Activated B cell treated with CpG ODN at 0.5 μM for 24 hours (primary cell): ENCODE data around the gene MED15. TPM values are rescaled to one million over a fixed set of nuclear protein-coding genes. Genes with fewer than 3 reads are reported as not detected.

Experiments
- ATAC-seq: fragments of 200-7000 bp; cut with Tn5 transposase; one replicate; pipeline ENCODE4 v1.10.0; 2021; ENCODE audit warnings: low read depth, mild to moderate bottlenecking, moderate library complexity
- CTCF ChIA-PET: fragments of 350-600 bp; sonication (Branson Sonifier 250); formaldehyde crosslinking; loops from one replicate; lab custom pipeline; 2021; ENCODE audit warnings: antibody characterized with exemption; lab: Charles Lee
- POLR2A ChIA-PET: fragments of 350-600 bp; sonication (Branson Sonifier 250); formaldehyde crosslinking; loops from one replicate; lab custom pipeline; 2021; ENCODE audit warnings: antibody characterized with exemption; lab: Charles Lee
- DNase-seq: peaks from one replicate; pipeline ENCODE4 v3.0.0; 2022
- H3K27ac Mint-ChIP-seq: one replicate; pipeline ENCODE4 v1.8.0; 2020; ENCODE audit warnings: mixed read lengths
- H3K27me3 Mint-ChIP-seq: one replicate; pipeline ENCODE4 v1.8.0; 2021; ENCODE audit warnings: mixed read lengths
- H3K36me3 Mint-ChIP-seq: one replicate; pipeline ENCODE4 v1.8.0; 2021; ENCODE audit warnings: low read depth, mixed read lengths
- H3K4me1 Mint-ChIP-seq: one replicate; pipeline ENCODE4 v1.8.0; 2021; ENCODE audit warnings: mixed read lengths
- H3K4me3 Mint-ChIP-seq: one replicate; pipeline ENCODE4 v1.8.0; 2020; ENCODE audit warnings: mild to moderate bottlenecking, mixed read lengths
- H3K9me3 Mint-ChIP-seq: one replicate; pipeline ENCODE4 v1.8.0; 2020; ENCODE audit warnings: mixed read lengths
- intact Hi-C: fragments of 100-400 bp; cut with micrococcal nuclease; formaldehyde crosslinking; loops from one replicate; pipeline ENCODE4 v1.15.1; 2024
- total RNA-seq: library from RNA; stranded (reverse); gene quantifications from 2 replicates; pipeline ENCODE4 v1.2.3, GENCODE V29; 2022
- TF ChIP-seq, protein P1 (sequence below): fragments of 200-600 bp; IDR thresholded peaks from one replicate; pipeline ENCODE4 v1.8.0; 2022; ENCODE audit warnings: antibody characterized with exemption, mild to moderate bottlenecking

MED15 gene
- total RNA-seq, 1 donor from 2014 or later, result 127 TPM

GRCh38 chr22:20580611-20581502 lies 73.4 kb downstream of the MED15 start:
- POLR2A ChIA-PET, result no interaction called here
- Mint-ChIP-seq H3K4me3 (no peak overlapping the region), H3K9me3 (no peaks in the 10 kb centered on the region), H3K27me3 (no peaks in the 10 kb centered on the region), H3K27ac (no peak overlapping the region), H3K36me3 (peaks cover 80% of the 10 kb centered on the region), H3K4me1 (no peaks in the 10 kb centered on the region)
- ATAC-seq (no peak), DNase-seq (no peak)
- CTCF ChIA-PET, result no interaction called here
- TF ChIP-seq, protein P1, sequence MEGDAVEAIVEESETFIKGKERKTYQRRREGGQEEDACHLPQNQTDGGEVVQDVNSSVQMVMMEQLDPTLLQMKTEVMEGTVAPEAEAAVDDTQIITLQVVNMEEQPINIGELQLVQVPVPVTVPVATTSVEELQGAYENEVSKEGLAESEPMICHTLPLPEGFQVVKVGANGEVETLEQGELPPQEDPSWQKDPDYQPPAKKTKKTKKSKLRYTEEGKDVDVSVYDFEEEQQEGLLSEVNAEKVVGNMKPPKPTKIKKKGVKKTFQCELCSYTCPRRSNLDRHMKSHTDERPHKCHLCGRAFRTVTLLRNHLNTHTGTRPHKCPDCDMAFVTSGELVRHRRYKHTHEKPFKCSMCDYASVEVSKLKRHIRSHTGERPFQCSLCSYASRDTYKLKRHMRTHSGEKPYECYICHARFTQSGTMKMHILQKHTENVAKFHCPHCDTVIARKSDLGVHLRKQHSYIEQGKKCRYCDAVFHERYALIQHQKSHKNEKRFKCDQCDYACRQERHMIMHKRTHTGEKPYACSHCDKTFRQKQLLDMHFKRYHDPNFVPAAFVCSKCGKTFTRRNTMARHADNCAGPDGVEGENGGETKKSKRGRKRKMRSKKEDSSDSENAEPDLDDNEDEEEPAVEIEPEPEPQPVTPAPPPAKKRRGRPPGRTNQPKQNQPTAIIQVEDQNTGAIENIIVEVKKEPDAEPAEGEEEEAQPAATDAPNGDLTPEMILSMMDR, result no peak
- intact Hi-C loops, result no loop called here

DNA sequence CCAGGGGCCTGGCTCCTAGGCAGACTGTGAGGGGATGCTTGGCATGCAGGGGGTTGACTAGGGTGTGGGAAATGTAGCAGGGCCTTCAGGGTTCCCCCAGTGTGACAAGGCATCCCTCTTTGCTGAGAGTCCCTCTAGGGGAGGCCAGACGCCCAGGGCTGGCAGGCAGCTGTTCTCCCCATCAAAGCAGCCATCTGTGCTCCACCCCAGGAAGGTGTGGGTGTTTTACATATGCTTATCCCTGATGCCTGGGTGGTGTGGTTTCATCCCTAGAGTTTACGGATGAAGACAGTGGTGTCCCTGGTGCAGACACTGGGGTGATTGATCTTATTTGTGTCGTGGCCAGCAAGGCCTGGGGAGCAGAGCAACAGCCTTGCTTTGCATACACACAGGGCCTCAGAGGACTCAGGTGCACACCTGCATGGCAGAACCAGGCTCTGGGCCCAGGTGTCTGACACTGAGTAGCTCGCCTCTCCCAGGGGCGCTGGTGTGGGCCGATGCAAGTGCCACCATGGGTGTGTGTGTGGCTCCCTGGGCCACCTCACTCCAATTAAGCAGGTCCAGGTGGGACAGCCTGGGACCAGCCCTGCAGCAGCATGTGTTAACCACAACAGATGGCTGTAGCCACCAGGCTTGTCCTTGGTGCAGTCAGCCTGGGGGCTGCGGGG lies 74.2 kb downstream of the MED15 start:
- intact Hi-C loops, result no loop called here
- DNase-seq, result no peak
- POLR2A ChIA-PET, result no interaction called here
- ATAC-seq, result no peak
- H3K36me3 Mint-ChIP-seq, result peaks cover 82% of the 10 kb centered on the region
- no peaks in the 10 kb centered on the region for H3K4me1 Mint-ChIP-seq
- TF ChIP-seq, protein P1, result no peak
- no peaks in the 10 kb centered on the region for H3K9me3 Mint-ChIP-seq
- CTCF ChIA-PET, result no interaction called here
- H3K27ac Mint-ChIP-seq, result no peak overlapping the region
- H3K4me3 Mint-ChIP-seq, result no peak overlapping the region
- no peaks in the 10 kb centered on the region for H3K27me3 Mint-ChIP-seq

GRCh38 chr22:20582171-20582511 lies 74.7 kb downstream of the MED15 start:
- no peaks in the 10 kb centered on the region for H3K27me3 Mint-ChIP-seq
- ATAC-seq (no peak), DNase-seq (no peak)
- no peaks in the 10 kb centered on the region for H3K4me1 Mint-ChIP-seq
- TF ChIP-seq, protein P1, result no peak
- no peak overlapping the region for H3K27ac Mint-ChIP-seq
- H3K4me3 Mint-ChIP-seq, result no peak overlapping the region
- no peaks in the 10 kb centered on the region for H3K9me3 Mint-ChIP-seq
- POLR2A ChIA-PET, result no interaction called here
- peaks cover 84% of the 10 kb centered on the region for H3K36me3 Mint-ChIP-seq
- intact Hi-C loops, result no loop called here
- CTCF ChIA-PET, result no interaction called here

DNA sequence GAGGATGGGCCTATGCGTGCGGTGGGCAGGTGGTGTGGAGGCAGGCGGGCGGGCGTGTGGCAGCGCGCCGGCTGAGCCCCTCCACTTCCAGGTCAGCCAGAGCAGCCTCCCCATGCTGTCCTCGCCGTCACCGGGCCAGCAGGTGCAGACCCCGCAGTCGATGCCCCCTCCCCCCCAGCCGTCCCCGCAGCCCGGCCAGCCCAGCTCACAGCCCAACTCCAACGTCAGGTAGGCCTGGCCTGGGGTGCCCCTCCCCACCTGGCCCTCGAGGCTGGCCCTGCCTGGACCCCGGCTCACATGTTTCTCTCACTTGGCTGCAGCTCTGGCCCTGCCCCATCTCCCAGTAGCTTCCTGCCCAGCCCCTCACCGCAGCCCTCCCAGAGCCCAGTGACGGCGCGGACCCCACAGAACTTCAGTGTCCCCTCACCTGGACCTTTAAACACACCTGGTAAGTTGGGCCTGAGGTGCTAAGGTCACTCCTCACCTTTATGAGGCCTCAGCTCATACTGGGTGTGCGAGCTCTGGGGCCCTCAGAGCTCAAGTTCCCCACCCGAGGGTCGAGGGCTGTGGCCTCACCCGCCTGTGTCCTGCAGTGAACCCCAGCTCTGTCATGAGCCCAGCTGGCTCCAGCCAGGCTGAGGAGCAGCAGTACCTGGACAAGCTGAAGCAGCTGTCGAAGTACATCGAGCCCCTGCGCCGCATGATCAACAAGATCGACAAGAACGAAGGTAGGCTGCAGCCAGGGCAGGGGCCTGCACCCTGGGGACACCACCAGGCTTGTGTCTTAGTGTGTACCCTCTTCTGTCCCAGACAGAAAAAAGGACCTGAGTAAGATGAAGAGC lies 75.3 kb downstream of the MED15 start:
- intact Hi-C loops, result no loop called here
- no peak overlapping the region for H3K27ac Mint-ChIP-seq
- TF ChIP-seq, protein P1, result no peak
- no peaks in the 10 kb centered on the region for H3K27me3 Mint-ChIP-seq
- H3K4me3 Mint-ChIP-seq, result no peak overlapping the region
- no peak for ATAC-seq
- ChIA-PET POLR2A (no interaction called here), CTCF (no interaction called here)
- no peaks in the 10 kb centered on the region for H3K4me1 Mint-ChIP-seq
- no peaks in the 10 kb centered on the region for H3K9me3 Mint-ChIP-seq
- DNase-seq, result no peak
- H3K36me3 Mint-ChIP-seq, result peaks cover 83% of the 10 kb centered on the region
